HEK293T (cell line): ENCODE results near the gene TIAM1.

Experiments used
- ARNT ChIP-seq: fragments of 450-650 bp; IDR thresholded peaks from 2 replicates; pipeline ENCODE4 v1.6.1; 2017; ENCODE audit warnings: mild to moderate bottlenecking
- BHLHE40 ChIP-seq: fragments of 450-650 bp; IDR thresholded peaks from 2 replicates; pipeline ENCODE4 v1.6.1; 2016; ENCODE audit warnings: mild to moderate bottlenecking, moderate library complexity, borderline replicate concordance
- ELF4 ChIP-seq: fragments of 450-650 bp; IDR thresholded peaks from 2 replicates; pipeline ENCODE4 v1.6.1; 2017; ENCODE audit warnings: antibody characterized with exemption
- FOXA1 ChIP-seq: fragments of 450-650 bp; IDR thresholded peaks from 2 replicates; pipeline ENCODE4 v1.6.1; 2016; ENCODE audit warnings: mild to moderate bottlenecking
- FOXK2 ChIP-seq: fragments of 450-650 bp; IDR thresholded peaks from 2 replicates; pipeline ENCODE4 v1.6.1; 2016; ENCODE audit warnings: mild to moderate bottlenecking
- FOXM1 ChIP-seq: fragments of 450-650 bp; IDR thresholded peaks from 2 replicates; pipeline ENCODE4 v1.6.1; 2017; ENCODE audit warnings: mild to moderate bottlenecking, borderline replicate concordance
- HDGF ChIP-seq: fragments of 450-650 bp; IDR thresholded peaks from 2 replicates; pipeline ENCODE4 v1.6.1; 2017; ENCODE audit warnings: antibody characterized with exemption, borderline replicate concordance
- LEF1 ChIP-seq: fragments of 450-650 bp; IDR thresholded peaks from 2 replicates; pipeline ENCODE4 v1.6.1; 2017; ENCODE audit warnings: mild to moderate bottlenecking, borderline replicate concordance
- SP1 ChIP-seq: fragments of 450-650 bp; IDR thresholded peaks from 2 replicates; pipeline ENCODE4 v1.6.1; 2017
- SUZ12 ChIP-seq: fragments of 450-650 bp; IDR thresholded peaks from 2 replicates; pipeline ENCODE4 v1.6.1; 2016; ENCODE audit warnings: mild to moderate bottlenecking
- TARDBP ChIP-seq: fragments of 450-650 bp; IDR thresholded peaks from 2 replicates; pipeline ENCODE4 v1.6.1; 2016
- ZNF384 ChIP-seq: fragments of 450-650 bp; IDR thresholded peaks from 2 replicates; pipeline ENCODE4 v1.6.1; 2016

GRCh38 chr21:31159808-31160207, 184.3 kb downstream of the TIAM1 start:
- TF ChIP-seq HDGF (no peak), FOXA1 (no peak), ELF4 (no peak), TARDBP (no peak), FOXM1 (no peak), FOXK2 (no peak), SP1 (no peak), ARNT (no peak), LEF1 (no peak), ZNF384 (no peak), BHLHE40 (no peak), SUZ12 (no peak)
